HepG2 (cell line): ENCODE results near the gene FHL3. TPM values are rescaled to one million over a fixed set of nuclear protein-coding genes. Genes with fewer than 3 reads are reported as not detected.

Experiments
- ATAC-seq: fragments of 200-7000 bp; cut with Tn5 transposase; 3 replicates; pipeline ENCODE4 v1.9.1; 2020; ENCODE audit warnings: mild to moderate bottlenecking, moderate library complexity
- Bru-seq: library from RNA; stranded (reverse); fragments of 400-500 nt; gene quantifications from one replicate; lab custom pipeline; 2021; lab: Mats Ljungman, UMichigan
- BruChase-seq, 2 experiments: library from RNA; stranded (reverse); fragments of 400-500 nt; gene quantifications; one replicate each; lab custom pipeline; 2021; lab: Mats Ljungman, UMichigan
- BruUV-seq: library from RNA; stranded (reverse); fragments of 400-500 nt; replicated peaks from 2 replicates; lab custom pipeline; 2021; lab: Mats Ljungman, UMichigan
- CTCF ChIA-PET: fragments of 300-600 bp; formaldehyde crosslinking; extraction: SDS; loops from one replicate; lab custom pipeline; 2021; ENCODE audit warnings: low total read pairs, inconsistent platforms, low intra/inter-chr PET ratio; lab: Yijun Ruan, JAX
- POLR2A ChIA-PET: fragments of 350-600 bp; sonication (Branson Sonifier 250); formaldehyde crosslinking; loops from one replicate; lab custom pipeline; 2020; ENCODE audit warnings: antibody characterized with exemption, inconsistent platforms; lab: Yijun Ruan, JAX
- DNase-seq: peaks from one replicate; pipeline ENCODE4 v3.0.0-alpha.2; 2015; ENCODE audit warnings: low spot score
- FAIRE-seq: peaks from 3 replicates; lab custom pipeline; 2011; peaks lifted over from hg19 to GRCh38; lab: Jason Lieb, UNC
- H2AFZ ChIP-seq: one replicate; pipeline ENCODE4 v1.6.1; 2011; ENCODE audit warnings: low read length, inconsistent platforms
- H3K27ac ChIP-seq: fragments of 300-600 bp; 3 replicates; pipeline ENCODE4 v1.8.0; 2011; ENCODE audit warnings: mixed run types, mild to moderate bottlenecking, mixed read lengths, low read length, inconsistent platforms; ENCODE audit not compliant: insufficient read depth; ENCODE audit errors: extremely low read length
- H3K27me3 ChIP-seq, 2 experiments: fragments of 200-600 bp in 1 of 2; 2 replicates in 1 of 2; 3 replicates in 1 of 2; pipeline versions ENCODE4 v1.6.0 to v1.8.0; 2011; ENCODE audit warnings: low read length in 2 of 2, mild to moderate bottlenecking in 2 of 2, moderate library complexity in 2 of 2, inconsistent platforms in 1 of 2; ENCODE audit not compliant: insufficient read depth in 2 of 2, control insufficient read depth in 1 of 2
- H3K36me3 ChIP-seq, 2 experiments: fragments of 200-600 bp in 1 of 2; replicated peaks in 1 of 2; 2 replicates in 1 of 2; 3 replicates in 1 of 2; pipeline versions ENCODE4 v1.5.1 to v1.8.0; 2011; ENCODE audit warnings: low read length in 2 of 2, inconsistent platforms in 1 of 2; ENCODE audit not compliant: insufficient read depth in 2 of 2, control insufficient read depth in 1 of 2
- H3K4me1 ChIP-seq: 2 replicates; pipeline ENCODE4 v1.5.1; 2012; ENCODE audit warnings: low read length, inconsistent platforms; ENCODE audit not compliant: insufficient read depth
- H3K4me2 ChIP-seq: 2 replicates; pipeline ENCODE4 v1.6.0; 2011; ENCODE audit warnings: low read depth, low read length, inconsistent platforms
- H3K4me3 ChIP-seq, 3 experiments: fragments of 200-600 bp in 1 of 3; sonication (generic), shearing (Covaris generic) in 1 of 3; replicated peaks in 1 of 3; 2 replicates each; pipeline ENCODE4 v1.5.1; 2011 to 2016; ENCODE audit warnings: low read length in 3 of 3, inconsistent platforms in 2 of 3, low read depth in 2 of 3, mild to moderate bottlenecking in 2 of 3, control low read depth in 1 of 3, mixed read lengths in 1 of 3; ENCODE audit not compliant: insufficient read depth in 1 of 3
- H3K79me2 ChIP-seq: one replicate; pipeline ENCODE4 v1.6.1; 2011; ENCODE audit warnings: low read length, inconsistent platforms; ENCODE audit not compliant: insufficient read depth
- H3K9ac ChIP-seq: 2 replicates; pipeline ENCODE4 v1.6.0; 2011; ENCODE audit warnings: mild to moderate bottlenecking, low read depth, low read length, inconsistent platforms; ENCODE audit not compliant: insufficient read depth
- H3K9me3 ChIP-seq: 2 replicates; pipeline ENCODE4 v1.5.1; 2012; ENCODE audit warnings: mild to moderate bottlenecking, low read length
- H4K20me1 ChIP-seq: 2 replicates; pipeline ENCODE4 v1.6.0; 2011; ENCODE audit warnings: inconsistent platforms, mild to moderate bottlenecking, low read length, moderate library complexity; ENCODE audit not compliant: insufficient read depth
- FOXM1 ChIP-seq: sonication (generic); formaldehyde crosslinking; IDR thresholded peaks from 2 replicates; pipeline ENCODE4 v1.5.0; 2020; ENCODE audit warnings: missing genetic modification reagents
- GABPB1 ChIP-seq: IDR thresholded peaks from 2 replicates; pipeline ENCODE4 v1.6.1; 2016; ENCODE audit warnings: mild to moderate bottlenecking, missing genetic modification reagents, moderate library complexity, missing compliant biosample characterization
- NFRKB ChIP-seq: fragments of 450-650 bp; IDR thresholded peaks from 2 replicates; pipeline ENCODE4 v1.6.1; 2017
- NFYC ChIP-seq: IDR thresholded peaks from 2 replicates; pipeline ENCODE4 v1.6.1; 2016; ENCODE audit warnings: missing genetic modification reagents, missing compliant biosample characterization
- PATZ1 ChIP-seq: sonication (generic); formaldehyde crosslinking; IDR thresholded peaks from 2 replicates; pipeline ENCODE4 v1.4.0; 2020; ENCODE audit warnings: missing genetic modification reagents
- POLR2A ChIP-seq, 2 experiments: IDR thresholded peaks; 2 replicates each; pipeline ENCODE4 v1.6.1; 2011; ENCODE audit warnings: low read depth in 2 of 2, low read length in 2 of 2, mild to moderate bottlenecking in 1 of 2, moderate library complexity in 1 of 2; ENCODE audit not compliant: insufficient read depth in 1 of 2
- POLR2AphosphoS5 ChIP-seq: IDR thresholded peaks from 2 replicates; pipeline ENCODE4 v1.6.1; 2012; ENCODE audit warnings: low read depth, low read length
- POLR2G ChIP-seq: fragments of 200-400 bp; formaldehyde crosslinking; IDR thresholded peaks from 2 replicates; pipeline ENCODE4 v1.6.1; 2018; ENCODE audit warnings: mild to moderate bottlenecking, low read depth, low read length, moderate library complexity
- RBFOX2 ChIP-seq: fragments of 200-400 bp; formaldehyde crosslinking; IDR thresholded peaks from 2 replicates; pipeline ENCODE4 v1.6.1; 2017; ENCODE audit warnings: low read depth, mild to moderate bottlenecking, low read length
- SIN3A ChIP-seq: IDR thresholded peaks from 2 replicates; pipeline ENCODE4 v1.6.1; 2011; ENCODE audit warnings: low read depth, mild to moderate bottlenecking, control low read depth, low read length, borderline replicate concordance
- SP5 ChIP-seq: IDR thresholded peaks from 2 replicates; pipeline ENCODE4 v1.6.1; 2016; ENCODE audit warnings: low read depth, borderline replicate concordance
- TAF1 ChIP-seq: sonication (generic); formaldehyde crosslinking; IDR thresholded peaks from 2 replicates; pipeline ENCODE4 v1.4.0; 2020; ENCODE audit warnings: missing genetic modification reagents
- ZFY ChIP-seq: sonication (generic); formaldehyde crosslinking; IDR thresholded peaks from 2 replicates; pipeline ENCODE4 v1.4.0; 2020; ENCODE audit warnings: missing genetic modification reagents
- ZIK1 ChIP-seq: sonication (generic); formaldehyde crosslinking; IDR thresholded peaks from 2 replicates; pipeline ENCODE4 v1.5.0; 2020; ENCODE audit warnings: mild to moderate bottlenecking, low read depth, missing genetic modification reagents, borderline replicate concordance
- ZNF607 ChIP-seq: sonication (generic); formaldehyde crosslinking; IDR thresholded peaks from 2 replicates; pipeline ENCODE4 v1.5.1; 2020; ENCODE audit warnings: missing genetic modification reagents, mild to moderate bottlenecking, borderline replicate concordance
- ZNF772 ChIP-seq: sonication (generic); formaldehyde crosslinking; IDR thresholded peaks from 2 replicates; pipeline ENCODE4 v1.5.0; 2020; ENCODE audit warnings: mild to moderate bottlenecking, missing genetic modification reagents
- ZNF782 ChIP-seq: sonication (generic); formaldehyde crosslinking; IDR thresholded peaks from 2 replicates; pipeline ENCODE4 v1.4.0; 2020; ENCODE audit warnings: missing genetic modification reagents, mild to moderate bottlenecking, borderline replicate concordance
- WGBS: methylation state at CpG from one replicate; pipeline ENCODE4 v1.1.6; 2017; ENCODE audit warnings: low lambda C conversion rate; 5-methylcytosine and 5-hydroxymethylcytosine counted together
- in situ Hi-C: cut with HindIII; loops from 2 replicates; pipeline ENCODE4 v1.10.0; 2017; ENCODE audit warnings: low pct_unique_long_range_greater_than_20kb; ENCODE audit not compliant: extremely low pct_ligation_motif_present
- intact Hi-C: fragments of 100-400 bp; cut with micrococcal nuclease; formaldehyde crosslinking; loops from one replicate; pipeline ENCODE4 v1.10.0; 2022; ENCODE audit not compliant: unreplicated experiment
- long read RNA-seq, 2 experiments: library from RNA in 1 of 2; library from polyadenylated mRNA in 1 of 2; stranded (forward) in 1 of 2; unstranded in 1 of 2; transcript quantifications; one replicate each; pipeline ENCODE4 v2.0.0, GENCODE V29; 2019 to 2022
- polyA minus RNA-seq, 3 experiments: library from RNA; depleted of rRNA, polyadenylated mRNA; stranded (reverse); fragments of >200 nt; gene quantifications; 2 replicates each; pipeline ENCODE4 v1.2.3, GENCODE V29; 2011; ENCODE audit warnings: low replicate concordance in 1 of 3
- polyA plus RNA-seq, 8 experiments: library from polyadenylated mRNA; depleted of rRNA in 3 of 8; stranded (reverse) in 7 of 8; unstranded in 1 of 8; fragments of >200 nt; fragmentation: Illumina TruSeq in 4 of 8; extraction: Trizol in 4 of 8; gene quantifications; 2 replicates each; pipeline versions ENCODE4 v1.2.1 to v1.2.3, GENCODE V29; 2011 to 2016; ENCODE audit warnings: low read depth in 4 of 8, missing spikeins in 1 of 8, mixed read lengths in 1 of 8; ENCODE audit not compliant: insufficient read depth in 1 of 8
- total RNA-seq, 5 experiments: library from RNA; depleted of rRNA; stranded (reverse); fragments of >200 nt; fragmentation: Illumina TruSeq; extraction: Trizol; gene quantifications; 2 replicates each; pipeline ENCODE4 v1.2.3, GENCODE V29; 2016; ENCODE audit warnings: low read depth in 1 of 5

The FHL3 gene
- total RNA-seq (2016; rRNA removed; fragmentation: Illumina TruSeq; extraction: Trizol) (2.8 TPM in 2 replicates), polyA plus RNA-seq (2011; rRNA removed) (6.6 and 8.6 TPM in 2 replicates), polyA minus RNA-seq (2011; rRNA and poly(A)+ RNA removed; ENCODE audit: low replicate concordance) (23.2 and 31.5 TPM in 2 replicates), Bru-seq, nascent RNA (percentile 61 among the genes with signal in this experiment), BruChase-seq, experiment 1, labeled RNA remaining after a 6-hour chase (percentile 70 among the genes with signal in this experiment), BruChase-seq, experiment 2, labeled RNA remaining after a 2-hour chase (percentile 62 among the genes with signal in this experiment)
- 2.3 and 2.5 TPM in 2 replicates for total RNA-seq (2016; cell fraction: cytosol; rRNA removed; fragmentation: Illumina TruSeq; extraction: Trizol; ENCODE audit: low read depth)
- 1.7 and 3.4 TPM in 2 replicates for total RNA-seq (2016; cell fraction: insoluble cytoplasmic fraction; rRNA removed; fragmentation: Illumina TruSeq; extraction: Trizol)
- 3.3 and 3.5 TPM in 2 replicates for total RNA-seq (2016; cell fraction: membrane; rRNA removed; fragmentation: Illumina TruSeq; extraction: Trizol)
- total RNA-seq (2016; cell fraction: nucleus; rRNA removed; fragmentation: Illumina TruSeq; extraction: Trizol) = 3.1 and 4.0 TPM in 2 replicates
- 5.2 and 5.5 TPM in 2 replicates for polyA plus RNA-seq (2011; cell fraction: cytosol; rRNA removed)
- 31.9 and 32.9 TPM in 2 replicates for polyA plus RNA-seq (2011; cell fraction: nucleus; rRNA removed)
- polyA plus RNA-seq (2012) = 11.9 and 15.1 TPM in 2 replicates
- 5.5 and 6.1 TPM in 2 replicates for polyA plus RNA-seq (2016; cell fraction: cytosol; fragmentation: Illumina TruSeq; extraction: Trizol; ENCODE audit: low read depth)
- 4.6 and 6.9 TPM in 2 replicates for polyA plus RNA-seq (2016; cell fraction: insoluble cytoplasmic fraction; fragmentation: Illumina TruSeq; extraction: Trizol; ENCODE audit: low read depth)
- 7.6 and 10.1 TPM in 2 replicates for polyA plus RNA-seq (2016; cell fraction: membrane; fragmentation: Illumina TruSeq; extraction: Trizol; ENCODE audit: low read depth)
- polyA plus RNA-seq (2016; cell fraction: nucleus; fragmentation: Illumina TruSeq; extraction: Trizol; ENCODE audit: insufficient read depth, low read depth) = 7.2 and 9.0 TPM in 2 replicates
- polyA minus RNA-seq (2011; cell fraction: cytosol; rRNA and poly(A)+ RNA removed) = 8.4 and 8.7 TPM in 2 replicates
- 15.3 and 23.5 TPM in 2 replicates for polyA minus RNA-seq (2011; cell fraction: nucleus; rRNA and poly(A)+ RNA removed)
- long read RNA-seq, experiment 1, transcript FHL3-201 (6 exons, 1,647 nt) = major isoform, 9 of 17 reads
- long read RNA-seq, experiment 1, transcript FHL3-203 (6 exons, 1,091 nt) = minor isoform, 5 of 17 reads
- long read RNA-seq, experiment 1, partial matches to known transcripts = 1 of 17 reads
- long read RNA-seq, experiment 1, other reads (novel, unspliced or antisense) = 2 of 17 reads
- long read RNA-seq, experiment 2, transcript FHL3-203 (6 exons, 1,091 nt) = minor isoform, 10 of 98 reads
- long read RNA-seq, experiment 2, transcript FHL3-201 (6 exons, 1,647 nt) = major isoform, 61 of 98 reads
- long read RNA-seq, experiment 2, partial matches to known transcripts = 6 of 98 reads
- long read RNA-seq, experiment 2, other reads (novel, unspliced or antisense) = 19 of 98 reads

- Histone ChIP-seq H3K36me3 (no peaks in the 10 kb centered on the region), H3K4me1 (peaks cover 61% of the 10 kb centered on the region), H3K27ac (peak within 1 kb of the TSS; percentile 43), H3K4me3 (peak within 1 kb of the TSS; percentile 56 to 93 (median 87)), H3K4me2 (peak within 1 kb of the TSS; percentile 100), H2AFZ (no peak within 1 kb of the TSS), H3K9me3 (no peaks in the 10 kb centered on the region), H4K20me1 (no peaks in the 10 kb centered on the region), H3K79me2 (peaks cover 20% of the 10 kb centered on the region), H3K9ac (peak within 1 kb of the TSS; percentile 85), H3K27me3 (no peaks in the 10 kb centered on the region; a peak in 1 of 5 replicates)
- ChIA-PET POLR2A (no interaction called here), CTCF (no interaction called here)
- in situ Hi-C loops (no loop called here), intact Hi-C loops (no loop called here)
- BruUV-seq = no TSS peak
- ATAC-seq = peak; percentile 53
- 0% methylated on average over 22 of the region's 83 CpGs for WGBS
- peak; percentile 51 for DNase-seq
- FAIRE-seq = no peak
- TF ChIP-seq ZNF772 (CRISPR knock-in tag) (0 out of 2 replicates have a peak, but pooled peaks have one; percentile 31), POLR2A (IDR thresholded peaks at IDR 0.05; ENCODE audit: insufficient read depth in 1 of 2, low read depth in 2 of 2, low read length in 2 of 2) (peak in 1 of 2 experiments; percentile 80; a peak in 2 of 4 replicates), GABPB1 (peak; percentile 44), ZNF607 (0 out of 2 replicates have a peak, but pooled peaks have one; percentile 32), POLR2AphosphoS5 (peak; percentile 26; the same call in 1 of the 2 replicates), NFRKB (no peak), RBFOX2 (peak; percentile 68), ZNF782 (no peak), ZIK1 (CRISPR knock-in tag) (no peak), POLR2G (peak; percentile 58; the same call in 1 of the 2 replicates), SIN3A (peak; percentile 62; the same call in 1 of the 2 replicates), SP5 (CRISPR knock-in tag) (peak; percentile 28; the same call in 1 of the 2 replicates), PATZ1 (CRISPR knock-in tag) (peak; percentile 86), FOXM1 (CRISPR knock-in tag) (no peak), TAF1 (CRISPR knock-in tag) (peak; percentile 41; the same call in 1 of the 2 replicates), ZFY (peak; percentile 40; the same call in 1 of the 2 replicates), NFYC (no peak)
Observed at GRCh38 chr1:38005195-38006007, at the start of gene FHL3. FHL3 (minus strand) TSS chr1:38005514; CDS start chr1:37999412, 6,102 bp downstream.
